H9 (cell line): Measurements from ENCODE around the gene RAPH1. TPM values are rescaled to one million over a fixed set of nuclear protein-coding genes. Genes with fewer than 3 reads are reported as not detected.

ENCODE experiments used
- DNase-seq: peaks from one replicate; pipeline ENCODE4 v3.0.0-alpha.2; 2017
- H2AFZ ChIP-seq: one replicate; pipeline ENCODE4 v1.6.1; 2013; ENCODE audit warnings: mild to moderate bottlenecking, low read length, control low read depth, moderate library complexity
- H2AK5ac ChIP-seq: 2 replicates; pipeline ENCODE4 v1.6.1; 2013; ENCODE audit warnings: low read length, control low read depth, mixed read lengths; ENCODE audit not compliant: insufficient read length
- H2BK120ac ChIP-seq: one replicate; pipeline ENCODE4 v1.6.1; 2013; ENCODE audit warnings: low read depth, mild to moderate bottlenecking, low read length, control low read depth, inconsistent platforms; ENCODE audit not compliant: poor library complexity, severe bottlenecking
- H2BK12ac ChIP-seq: 2 replicates; pipeline ENCODE4 v1.6.1; 2013; ENCODE audit warnings: low read length, control low read depth, mixed read lengths, low read depth; ENCODE audit not compliant: insufficient read length
- H2BK15ac ChIP-seq: 2 replicates; pipeline ENCODE4 v1.6.1; 2013; ENCODE audit warnings: low read depth, low read length, control low read depth
- H2BK20ac ChIP-seq: one replicate; pipeline ENCODE4 v1.6.1; 2013; ENCODE audit warnings: low read depth, mild to moderate bottlenecking, low read length, control low read depth, inconsistent platforms; ENCODE audit not compliant: poor library complexity, severe bottlenecking
- H2BK5ac ChIP-seq: 2 replicates; pipeline ENCODE4 v1.6.1; 2013; ENCODE audit warnings: low read length, control low read depth, mixed read lengths; ENCODE audit not compliant: insufficient read length
- H3K14ac ChIP-seq: 2 replicates; pipeline ENCODE4 v1.6.1; 2013; ENCODE audit warnings: low read length, control low read depth; ENCODE audit not compliant: insufficient read depth
- H3K18ac ChIP-seq: 2 replicates; pipeline ENCODE4 v1.6.1; 2013; ENCODE audit warnings: low read depth, mild to moderate bottlenecking, mixed read lengths, low read length, control low read depth; ENCODE audit not compliant: insufficient read length
- H3K23ac ChIP-seq: 2 replicates; pipeline ENCODE4 v1.6.1; 2013; ENCODE audit warnings: low read length, control low read depth, mixed read lengths, low read depth; ENCODE audit not compliant: insufficient read length
- H3K23me2 ChIP-seq: 2 replicates; pipeline ENCODE4 v1.6.1; 2013; ENCODE audit warnings: low read depth, mild to moderate bottlenecking, mixed read lengths, low read length, control low read depth; ENCODE audit not compliant: insufficient read length, poor library complexity, severe bottlenecking
- H3K27ac ChIP-seq: 2 replicates; pipeline ENCODE4 v1.5.1; 2013; ENCODE audit warnings: low read length, control low read depth, mixed read lengths, low read depth; ENCODE audit not compliant: insufficient read length
- H3K27me3 ChIP-seq: 2 replicates; pipeline ENCODE4 v1.6.1; 2013; ENCODE audit warnings: low read length, control low read depth, inconsistent platforms; ENCODE audit not compliant: insufficient read depth
- H3K4ac ChIP-seq: 2 replicates; pipeline ENCODE4 v1.6.1; 2013; ENCODE audit warnings: low read depth, mild to moderate bottlenecking, control low read depth, inconsistent platforms, low read length, moderate library complexity
- H3K4me1 ChIP-seq: 2 replicates; pipeline ENCODE4 v1.6.1; 2013; ENCODE audit warnings: low read length, control low read depth, inconsistent platforms; ENCODE audit not compliant: insufficient read depth
- H3K4me2 ChIP-seq: 2 replicates; pipeline ENCODE4 v1.6.1; 2013; ENCODE audit warnings: low read length, control low read depth, mixed read lengths; ENCODE audit not compliant: insufficient read length, insufficient read depth
- H3K56ac ChIP-seq: 2 replicates; pipeline ENCODE4 v1.6.1; 2013; ENCODE audit warnings: low read depth, mild to moderate bottlenecking, mixed read lengths, low read length, control low read depth; ENCODE audit not compliant: insufficient read length
- H3K79me1 ChIP-seq: 2 replicates; pipeline ENCODE4 v1.6.1; 2013; ENCODE audit warnings: low read depth, mild to moderate bottlenecking, moderate library complexity, low read length, control low read depth, inconsistent platforms; ENCODE audit not compliant: insufficient read depth, poor library complexity, severe bottlenecking
- H3K79me2 ChIP-seq: 2 replicates; pipeline ENCODE4 v1.6.1; 2013; ENCODE audit warnings: low read length, control low read depth, inconsistent platforms; ENCODE audit not compliant: insufficient read depth
- H3K9ac ChIP-seq: 2 replicates; pipeline ENCODE4 v1.6.1; 2013; ENCODE audit warnings: low read length, control low read depth, mixed read lengths; ENCODE audit not compliant: insufficient read length; ENCODE audit errors: extremely low read depth
- H3K9me3 ChIP-seq: one replicate; pipeline ENCODE4 v1.6.1; 2013; ENCODE audit warnings: low read depth, low read length, inconsistent platforms; ENCODE audit not compliant: control insufficient read depth
- H3T11ph ChIP-seq: one replicate; pipeline ENCODE4 v1.6.1; 2013; ENCODE audit warnings: mild to moderate bottlenecking, low read length, control low read depth, inconsistent platforms
- H4K20me1 ChIP-seq: one replicate; pipeline ENCODE4 v1.6.1; 2013; ENCODE audit not compliant: control insufficient read depth, insufficient read length, insufficient read depth
- H4K5ac ChIP-seq: 2 replicates; pipeline ENCODE4 v1.6.1; 2013; ENCODE audit warnings: low read depth, mild to moderate bottlenecking, mixed read lengths, low read length, control low read depth; ENCODE audit not compliant: insufficient read length
- H4K8ac ChIP-seq: replicated peaks from 2 replicates; pipeline ENCODE4 v1.6.1; 2013; ENCODE audit warnings: low read length, control low read depth, mixed read lengths, low read depth; ENCODE audit not compliant: insufficient read length
- H4K91ac ChIP-seq: 2 replicates; pipeline ENCODE4 v1.6.1; 2013; ENCODE audit warnings: low read depth, mild to moderate bottlenecking, moderate library complexity, mixed read lengths, low read length, control low read depth; ENCODE audit not compliant: insufficient read length
- H3K27ac Mint-ChIP-seq, 3 experiments: 2 replicates in 2 of 3; 3 replicates in 1 of 3; pipeline ENCODE4 v1.8.0; 2020 to 2021; ENCODE audit warnings: mixed read lengths in 3 of 3, mild to moderate bottlenecking in 1 of 3, moderate library complexity in 1 of 3
- H3K27me3 Mint-ChIP-seq: 2 replicates; pipeline ENCODE4 v1.8.0; 2021; ENCODE audit warnings: low read depth, mild to moderate bottlenecking, moderate library complexity, mixed read lengths
- H3K36me3 Mint-ChIP-seq, 3 experiments: 2 replicates in 2 of 3; 3 replicates in 1 of 3; pipeline ENCODE4 v1.8.0; 2020 to 2021; ENCODE audit warnings: low read depth in 3 of 3, mixed read lengths in 3 of 3; ENCODE audit not compliant: insufficient read depth in 1 of 3
- H3K4me1 Mint-ChIP-seq, 2 experiments: 2 replicates each; pipeline ENCODE4 v1.8.0; 2020; ENCODE audit warnings: mixed read lengths in 2 of 2
- H3K4me3 Mint-ChIP-seq, 2 experiments: 2 replicates in 1 of 2; 3 replicates in 1 of 2; pipeline ENCODE4 v1.8.0; 2020 to 2021; ENCODE audit warnings: mild to moderate bottlenecking in 2 of 2, mixed read lengths in 2 of 2, moderate library complexity in 1 of 2
- H3K9me3 Mint-ChIP-seq, 2 experiments: 2 replicates in 1 of 2; 3 replicates in 1 of 2; pipeline ENCODE4 v1.8.0; 2020; ENCODE audit warnings: mild to moderate bottlenecking in 2 of 2, mixed read lengths in 2 of 2, moderate library complexity in 1 of 2
- WGBS: extraction: QIAGEN DNeasy Blood & Tissue Kit; methylation state at CpG from one replicate; pipeline ENCODE4 v1.1.7; 2013; ENCODE audit warnings: missing lambda C conversion rate, low lambda C conversion rate, mixed read lengths; ENCODE audit not compliant: insufficient read length; ENCODE audit errors: extremely low coverage; 5-methylcytosine and 5-hydroxymethylcytosine counted together
- total RNA-seq: library from RNA; stranded (reverse); gene quantifications from 2 replicates; pipeline ENCODE4 v1.2.1, GENCODE V29; 2021
- TF ChIP-seq, protein P1 (sequence below): fragments of 200-600 bp; sonication (generic); conservative IDR thresholded peaks from 3 replicates; pipeline ENCODE4 v1.8.0; 2021; ENCODE audit warnings: antibody characterized with exemption, mild to moderate bottlenecking

Gene RAPH1
- total RNA-seq, 1 experiment from 2014 or later = 17.1 TPM

- H3K4me3 Mint-ChIP-seq = no peak overlapping the region
- no peak overlapping the region for H3K27ac Mint-ChIP-seq
Measured at GRCh38 chr2:203383038-203383437, 152.1 kb downstream of the RAPH1 start.

More at GRCh38 chr2:203383038-203383437, 152.1 kb downstream of the RAPH1 start:
- Histone ChIP-seq H3K9ac (no peak overlapping the region), H3K18ac (no peak overlapping the region), H3K79me2 (no peaks in the 10 kb centered on the region), H3K27ac (no peak overlapping the region), H3K79me1 (no peaks in the 10 kb centered on the region), H2BK5ac (no peak overlapping the region), H3K4me2 (no peak overlapping the region), H2AFZ (no peak overlapping the region), H2BK12ac (no peak overlapping the region), H2BK120ac (no peak overlapping the region), H3K9me3 (no peaks in the 10 kb centered on the region), H3T11ph (no peak overlapping the region), H3K27me3 (no peaks in the 10 kb centered on the region), H4K5ac (no peak overlapping the region), H3K23ac (no peak overlapping the region), H4K20me1 (no peaks in the 10 kb centered on the region), H2BK15ac (no peak overlapping the region), H3K56ac (no peak overlapping the region), H3K23me2 (no peaks in the 10 kb centered on the region), H3K14ac (no peak overlapping the region), H2BK20ac (no peak overlapping the region), H3K4me1 (no peaks in the 10 kb centered on the region), H2AK5ac (no peak overlapping the region), H4K91ac (no peak overlapping the region), H4K8ac (no peak overlapping the region), H3K4ac (no peak overlapping the region)
- DNase-seq = no peak
- TF ChIP-seq, protein P1, sequence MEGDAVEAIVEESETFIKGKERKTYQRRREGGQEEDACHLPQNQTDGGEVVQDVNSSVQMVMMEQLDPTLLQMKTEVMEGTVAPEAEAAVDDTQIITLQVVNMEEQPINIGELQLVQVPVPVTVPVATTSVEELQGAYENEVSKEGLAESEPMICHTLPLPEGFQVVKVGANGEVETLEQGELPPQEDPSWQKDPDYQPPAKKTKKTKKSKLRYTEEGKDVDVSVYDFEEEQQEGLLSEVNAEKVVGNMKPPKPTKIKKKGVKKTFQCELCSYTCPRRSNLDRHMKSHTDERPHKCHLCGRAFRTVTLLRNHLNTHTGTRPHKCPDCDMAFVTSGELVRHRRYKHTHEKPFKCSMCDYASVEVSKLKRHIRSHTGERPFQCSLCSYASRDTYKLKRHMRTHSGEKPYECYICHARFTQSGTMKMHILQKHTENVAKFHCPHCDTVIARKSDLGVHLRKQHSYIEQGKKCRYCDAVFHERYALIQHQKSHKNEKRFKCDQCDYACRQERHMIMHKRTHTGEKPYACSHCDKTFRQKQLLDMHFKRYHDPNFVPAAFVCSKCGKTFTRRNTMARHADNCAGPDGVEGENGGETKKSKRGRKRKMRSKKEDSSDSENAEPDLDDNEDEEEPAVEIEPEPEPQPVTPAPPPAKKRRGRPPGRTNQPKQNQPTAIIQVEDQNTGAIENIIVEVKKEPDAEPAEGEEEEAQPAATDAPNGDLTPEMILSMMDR = no peak
- peaks cover 0 to 3% of the 10 kb centered on the region in 2 experiments; a peak in 2 of 4 replicates for H3K4me1 Mint-ChIP-seq
- peaks cover 3 to 28% (median 27%) of the 10 kb centered on the region in 3 experiments; a peak in 6 of 7 replicates for H3K36me3 Mint-ChIP-seq
- H3K9me3 Mint-ChIP-seq = no peaks in the 10 kb centered on the region
- H3K27me3 Mint-ChIP-seq = no peaks in the 10 kb centered on the region
- whole genome bisulfite sequencing = no CpG with 5 or more reads among the region's 1 CpG
